Measurements from ENCODE around the gene ECI1.
A peak's percentile ranks its signal among the peaks of the same experiment; 100 is the strongest.

ECI1 gene

GRCh38 chr16:2233046-2233775, 18.2 kb downstream of the ECI1 start:
- no peak for DNase-seq (ENCODE audit: low read depth)

GRCh38 chr16:2232094-2232990, 19.0 kb downstream of the ECI1 start:
- no peak for DNase-seq (ENCODE audit: low read depth)

- no peak for DNase-seq (ENCODE audit: low read depth)
Observed at GRCh38 chr16:2231016-2231931, 20.1 kb downstream of the ECI1 start.

GRCh38 chr16:2230376-2230775, 21.0 kb downstream of the ECI1 start:
- DNase-seq (ENCODE audit: low read depth): no peak

- DNase-seq (ENCODE audit: low read depth): no peak
Observed at GRCh38 chr16:2229632-2230250, 21.6 kb downstream of the ECI1 start.

DNA sequence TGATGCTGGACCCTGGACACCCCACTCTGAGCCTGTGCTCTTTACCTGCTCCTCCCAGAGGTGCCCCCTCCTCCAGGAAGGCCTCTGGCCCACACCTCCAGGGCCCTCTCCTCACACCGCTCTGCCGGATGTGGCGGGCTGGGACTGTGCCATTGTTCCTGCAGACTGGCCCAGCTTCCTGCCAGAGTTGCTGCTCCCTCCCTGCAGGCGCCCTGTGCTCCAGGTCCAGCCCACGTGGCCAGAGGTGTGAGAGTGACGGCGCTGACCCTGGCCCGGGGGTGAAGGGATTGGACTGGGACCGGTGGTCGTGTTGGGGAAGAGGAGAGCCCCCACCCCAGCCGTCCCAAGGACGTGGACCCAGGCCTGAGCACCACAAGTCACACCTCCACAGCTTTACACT, 22.3 kb downstream of the ECI1 start:
- DNase-seq (ENCODE audit: low read depth): no peak

- DNase-seq (ENCODE audit: low read depth): no peak
Observed at GRCh38 chr16:2228161-2228824, 23.1 kb downstream of the ECI1 start.

DNA sequence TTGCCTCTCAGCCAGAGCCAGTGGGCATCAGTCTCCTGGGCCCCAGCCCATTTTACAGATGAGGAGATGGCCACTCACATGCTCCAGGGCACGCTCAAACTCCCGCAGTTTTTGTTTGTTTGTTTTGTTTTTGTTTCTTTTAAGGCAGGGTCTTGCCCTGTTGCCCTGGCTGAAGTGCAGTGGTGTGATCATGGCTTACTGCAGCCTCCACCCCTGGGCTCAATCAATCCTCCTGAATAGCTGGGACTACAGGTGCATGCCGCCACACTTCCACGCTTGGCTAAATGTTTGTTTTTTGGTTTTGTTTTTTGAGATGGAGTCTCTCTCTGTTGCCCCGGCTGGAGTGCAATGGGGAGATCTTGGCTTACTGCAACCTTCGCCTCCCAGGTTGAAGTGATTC, 24.5 kb downstream of the ECI1 start:
- no peak for DNase-seq (ENCODE audit: low read depth)

GRCh38 chr16:2226245-2226793, 25.1 kb downstream of the ECI1 start:
- no peak for DNase-seq (ENCODE audit: low read depth)

- DNase-seq (ENCODE audit: low read depth): no peak
Observed at GRCh38 chr16:2223942-2224486, 27.4 kb downstream of the ECI1 start.

DNA sequence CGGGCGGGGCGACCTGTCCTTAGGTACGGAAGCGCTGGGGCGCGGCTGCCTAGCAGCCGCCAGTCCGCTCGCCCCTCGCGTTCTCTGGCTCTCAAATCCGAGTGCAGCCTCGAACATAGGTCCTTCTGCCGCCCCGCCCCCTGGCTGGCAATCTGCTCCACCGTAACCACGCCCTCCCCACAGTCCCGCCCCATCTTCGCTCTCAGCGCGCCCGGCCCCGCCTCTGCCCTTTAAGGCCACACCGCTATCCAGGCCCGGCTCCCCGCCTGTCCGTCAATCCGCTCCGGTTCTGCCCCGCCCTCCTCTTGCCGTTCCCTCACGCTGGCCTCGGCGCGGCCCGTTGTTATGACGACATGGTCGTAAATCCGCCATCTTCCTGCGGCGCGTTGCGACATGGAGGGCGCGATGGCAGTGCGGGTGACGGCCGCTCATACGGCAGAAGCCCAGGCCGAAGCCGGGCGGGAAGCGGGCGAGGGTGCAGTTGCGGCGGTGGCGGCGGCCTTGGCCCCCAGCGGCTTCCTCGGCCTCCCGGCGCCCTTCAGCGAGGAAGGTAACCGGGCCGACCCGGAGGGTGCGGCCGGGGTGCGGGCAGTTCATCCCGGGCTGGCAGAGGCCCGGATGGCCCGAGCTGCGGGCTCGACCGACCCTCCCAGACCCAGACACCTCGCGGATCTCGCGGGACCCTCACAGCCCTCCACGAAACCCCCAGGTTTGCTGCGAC, 28.0 kb downstream of the ECI1 start, which contains the start of gene E4F1:
Gene E4F1, plus strand, starts transcription at position 371 of the 721 bp plus-strand sequence. Its CDS starts 23 bp downstream, at position 394.
- DNase-seq (ENCODE audit: low read depth): peak; percentile 99

DNA sequence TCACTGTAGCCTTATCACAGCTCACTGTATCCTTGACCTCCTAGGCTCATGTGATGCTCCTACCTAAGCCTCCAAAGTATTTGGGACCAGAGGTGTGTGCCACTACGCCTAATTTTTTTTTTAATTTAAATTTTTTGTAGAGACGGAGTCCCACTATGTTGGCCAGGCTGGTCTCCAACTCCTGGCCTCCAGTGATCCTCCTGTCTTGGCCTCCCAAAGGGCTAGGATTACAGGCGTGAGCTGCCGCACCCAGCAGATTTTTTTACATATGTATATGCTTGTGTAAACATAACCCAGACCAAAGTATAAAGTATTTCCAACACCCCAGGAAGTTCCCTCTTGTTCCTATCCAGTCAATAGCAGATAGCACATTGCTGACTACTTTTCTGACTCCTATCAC, 35.1 kb downstream of the ECI1 start:
- no peak for DNase-seq (ENCODE audit: low read depth)

GRCh38 chr16:2214719-2214968, 36.7 kb downstream of the ECI1 start, which contains the start of gene PGP:
PGP (minus strand) TSS chr16:2214840; CDS start chr16:2214777, 63 bp downstream.
- no peak for DNase-seq (ENCODE audit: low read depth)

DNA sequence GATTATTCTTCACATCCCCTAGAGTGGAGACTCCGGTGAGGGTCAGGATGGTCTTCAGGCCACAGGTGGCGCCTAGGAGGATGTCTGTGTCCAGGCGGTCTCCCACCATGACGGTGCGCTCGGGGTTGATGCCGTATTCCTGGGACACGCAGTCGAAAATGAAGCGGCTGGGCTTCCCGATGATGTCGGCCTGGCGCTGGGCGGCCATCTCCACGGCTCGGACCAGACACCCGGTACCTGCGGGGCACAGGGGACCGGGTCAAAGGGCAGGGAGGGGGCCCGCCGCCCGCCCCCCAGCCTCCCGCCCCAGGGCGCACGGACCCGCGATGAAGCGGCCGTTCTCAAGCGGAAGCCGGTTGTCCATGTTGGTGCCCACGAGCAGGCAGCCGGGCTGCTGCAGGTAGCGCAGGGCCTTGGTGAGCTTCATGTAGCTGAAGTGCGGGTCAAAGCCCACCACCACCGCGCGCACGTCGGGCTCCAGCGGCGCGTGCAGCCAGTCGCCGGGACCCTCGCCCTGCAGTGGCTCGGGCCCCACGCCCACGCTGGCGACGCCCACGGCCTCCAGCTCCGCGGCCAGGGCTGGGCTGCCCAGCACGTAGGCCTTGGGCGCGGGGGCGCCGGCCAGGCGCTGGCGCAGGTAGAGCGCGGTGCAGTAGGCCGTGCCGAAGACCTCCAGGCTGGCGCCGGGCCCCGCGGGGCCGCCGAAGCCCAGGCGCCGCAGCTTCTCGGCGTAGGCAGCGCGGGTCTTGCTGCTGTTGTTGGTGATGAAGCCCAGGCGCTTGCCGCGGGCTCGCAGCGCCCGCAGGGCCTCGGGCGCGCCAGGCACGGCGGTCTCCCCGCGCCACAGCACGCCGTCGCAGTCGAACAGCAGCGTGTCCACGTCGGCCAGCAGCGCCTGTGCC, 37.3 kb downstream of the ECI1 start:
- no peak for DNase-seq (ENCODE audit: low read depth)

DNA sequence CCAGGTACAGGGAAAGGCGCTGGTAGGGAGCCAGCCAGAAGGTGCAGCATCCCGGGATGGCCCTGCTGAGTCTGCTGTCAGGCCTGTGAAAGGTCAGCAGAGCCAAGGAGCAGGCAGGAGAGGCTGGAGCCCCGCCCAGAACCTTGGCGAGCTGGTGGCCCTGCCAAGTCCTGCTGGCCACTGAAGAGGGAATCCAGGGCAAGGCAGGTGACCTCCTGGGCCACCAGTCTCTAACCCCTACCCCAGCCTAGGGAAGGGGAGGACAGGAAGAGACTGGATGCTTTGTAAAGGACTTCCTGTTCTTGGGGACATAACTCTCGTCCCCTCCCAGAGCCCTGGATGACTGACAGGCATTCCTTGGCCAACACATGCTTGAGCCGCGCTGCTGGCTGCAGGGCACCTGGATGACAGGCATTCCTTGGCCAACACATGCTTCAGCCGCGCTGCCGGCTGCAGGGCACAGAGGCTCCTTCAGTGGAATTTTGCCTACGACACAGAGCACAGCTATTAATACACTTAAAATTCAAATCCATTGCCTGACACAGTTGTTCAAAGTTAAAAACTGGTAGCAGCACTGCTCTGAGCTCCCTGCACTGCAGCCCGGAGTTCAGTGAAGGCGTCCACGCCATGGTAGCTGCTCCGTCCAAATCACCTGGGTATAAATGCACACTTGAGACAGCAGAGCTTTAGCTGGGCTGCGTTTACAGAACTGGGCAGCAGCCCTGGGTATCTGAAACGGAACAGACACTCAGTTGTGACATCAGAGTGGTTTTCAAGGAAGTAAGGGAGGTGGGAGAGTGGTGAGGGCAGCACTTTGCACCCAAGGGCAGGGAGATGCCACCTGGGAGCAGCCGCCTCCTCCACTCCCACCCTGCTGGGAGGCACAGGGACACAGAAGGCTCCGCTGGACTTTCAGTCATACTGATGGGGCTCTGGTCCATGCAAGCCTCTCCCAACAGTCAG, 38.7 kb downstream of the ECI1 start:
- DNase-seq (ENCODE audit: low read depth): no peak

GRCh38 chr16:2211923-2212347, 39.5 kb downstream of the ECI1 start:
- no peak for DNase-seq (ENCODE audit: low read depth)
